Adrenal gland (tissue), 5 donors: ENCODE results near the gene ETV3.

Source experiments
- CTCF ChIP-seq, 6 experiments: fragments of 450-650 bp in 4 of 6; fragments of 200-600 bp in 2 of 6; sonication (generic) in 1 of 6; IDR thresholded peaks; 1 replicate in 5 of 6; 2 replicates in 1 of 6; pipeline versions ENCODE4 v1.5.1 to v1.8.0; 2016 to 2021; ENCODE audit warnings: antibody characterized with exemption in 6 of 6, mild to moderate bottlenecking in 2 of 6, moderate library complexity in 1 of 6
- POLR2A ChIP-seq, 2 donors: fragments of 450-650 bp; IDR thresholded peaks; one replicate each; pipeline ENCODE4 v1.6.1; 2017; ENCODE audit warnings: antibody characterized with exemption in 2 of 2, mild to moderate bottlenecking in 2 of 2, moderate library complexity in 1 of 2
- donor health status: DM: no; HTN: no; CAD: no.

- no peak for TF ChIP-seq CTCF (IDR thresholded peaks at IDR 0.05)
- no peak for TF ChIP-seq POLR2A (IDR thresholded peaks at IDR 0.05)
These were observed 4.8 kb downstream of the ETV3 start for GRCh38 chr1:157133426-157133825.
